ENCODE results near the gene FABP6. TPM values are rescaled to one million over a fixed set of nuclear protein-coding genes. Genes with fewer than 3 reads are reported as not detected.

Gene FABP6, protein sequence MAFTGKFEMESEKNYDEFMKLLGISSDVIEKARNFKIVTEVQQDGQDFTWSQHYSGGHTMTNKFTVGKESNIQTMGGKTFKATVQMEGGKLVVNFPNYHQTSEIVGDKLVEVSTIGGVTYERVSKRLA
- not detected for total RNA-seq

GRCh38 chr5:160229190-160229742 is at the start of gene FABP6:
Gene FABP6, plus strand, starts transcription at chr5:160229506. Its CDS starts 52 bp downstream, at chr5:160229558.

Other genes with a start within 250 kb of the FABP6 start
- gene TTC1, start 220.4 kb upstream of the FABP6 start, total RNA-seq = 26.3 TPM
- gene PWWP2A, start 110.1 kb upstream of the FABP6 start, total RNA-seq = 31.2 TPM
- 4.5 TPM for gene CCNJL, start 83.1 kb downstream of the FABP6 start, total RNA-seq
- 4.6 TPM for gene C1QTNF2, start 141.1 kb downstream of the FABP6 start, total RNA-seq
- 11.8 TPM for gene FAM200C, start 170.5 kb downstream of the FABP6 start, total RNA-seq
- gene SLU7, start 189.6 kb downstream of the FABP6 start, total RNA-seq = 29.9 TPM
- 48.8 TPM for gene PTTG1, start 192.3 kb downstream of the FABP6 start, total RNA-seq